Body of pancreas (tissue), 4 donors: ENCODE results near the gene CTNNB1.
"Not testable (repeated sequence)": the region's sequence is repeated elsewhere in the genome, so short reads cannot be mapped to it uniquely, and the experiment has no call there.

Experiments
- CTCF ChIP-seq, 7 experiments: fragments of 450-650 bp in 4 of 7; fragments of 200-600 bp in 3 of 7; sonication (generic) in 3 of 7; IDR thresholded peaks; one replicate each; pipeline ENCODE4 v1.5.1; 2016 to 2019; ENCODE audit warnings: antibody characterized with exemption in 7 of 7
- POLR2A ChIP-seq, 3 donors: fragments of 450-650 bp; IDR thresholded peaks; one replicate each; pipeline ENCODE4 v1.6.1; 2016; ENCODE audit warnings: antibody characterized with exemption in 3 of 3, mild to moderate bottlenecking in 2 of 3

DNA sequence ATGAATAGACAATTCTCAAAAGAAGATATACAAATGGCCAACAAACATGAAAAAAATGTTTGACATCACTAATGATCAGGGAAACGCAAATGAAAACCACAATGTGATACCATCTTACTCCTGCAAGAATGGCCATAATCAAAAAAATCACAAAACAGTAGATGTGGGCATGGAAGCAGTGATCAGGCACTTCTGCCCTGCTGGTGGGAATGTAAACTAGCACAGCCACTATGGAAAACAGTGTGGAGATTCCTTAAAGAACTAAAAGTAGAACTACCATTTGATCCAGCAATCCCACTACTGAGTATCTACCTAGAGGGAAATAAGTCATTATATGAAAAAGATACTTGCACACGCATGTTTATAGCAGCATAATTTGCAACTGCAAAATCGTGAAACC, 85.6 kb downstream of the CTNNB1 start:
- not testable (repeated sequence) for TF ChIP-seq CTCF, POLR2A (IDR thresholded peaks at IDR 0.05)
